Cardiac fibroblast (primary cell): ENCODE results near the gene MITF.

Experiments
- DNase-seq, 2 donors: peaks; one replicate each; pipeline versions ENCODE4 v3.0.0 to v3.0.0-alpha.2; 2010; ENCODE audit warnings: low read depth in 2 of 2
- H3K4me3 ChIP-seq, 2 donors: replicated peaks in 1 of 2; 1 replicate in 1 of 2; 2 replicates in 1 of 2; pipeline ENCODE4 v1.5.1; 2011; ENCODE audit warnings: low read depth in 2 of 2, low read length in 2 of 2, mild to moderate bottlenecking in 2 of 2, moderate library complexity in 1 of 2
- CTCF ChIP-seq: IDR thresholded peaks from one replicate; pipeline ENCODE4 v1.5.1; 2011; ENCODE audit warnings: low read depth, mild to moderate bottlenecking, low read length, inconsistent platforms

The MITF gene

GRCh38 chr3:69739204-69740102, at the start of gene MITF:
MITF (plus strand) TSS chr3:69739464; CDS start chr3:69739598, 134 bp downstream.
- TF ChIP-seq CTCF, result no peak

GRCh38 chr3:69691860-69692259, 47.4 kb upstream of the MITF start:
- TF ChIP-seq CTCF, result no peak
- no peak for DNase-seq
- H3K4me3 ChIP-seq, result no peak overlapping the region

More at GRCh38 chr3:69739204-69740102, at the start of gene MITF:
- H3K4me3 ChIP-seq, result peak within 1 kb of the TSS; percentile 73 to 83
- DNase-seq, result peak; percentile 89 to 90

GRCh38 chr3:69692761-69693160, 46.5 kb upstream of the MITF start:
- no peak for DNase-seq
- no peak overlapping the region for H3K4me3 ChIP-seq

GRCh38 chr3:69695443-69695842, 43.8 kb upstream of the MITF start:
- no peak for TF ChIP-seq CTCF
- H3K4me3 ChIP-seq, result no peak overlapping the region
- no peak for DNase-seq

More at GRCh38 chr3:69692761-69693160, 46.5 kb upstream of the MITF start:
- TF ChIP-seq CTCF, result no peak

- no peak overlapping the region for H3K4me3 ChIP-seq
- DNase-seq, result no peak
Measured at GRCh38 chr3:69695933-69696332, 43.3 kb upstream of the MITF start.

GRCh38 chr3:69696367-69696766, 42.9 kb upstream of the MITF start:
- no peak overlapping the region for H3K4me3 ChIP-seq
- DNase-seq, result no peak
- TF ChIP-seq CTCF, result no peak

More at GRCh38 chr3:69695933-69696332, 43.3 kb upstream of the MITF start:
- TF ChIP-seq CTCF, result no peak

GRCh38 chr3:69697381-69697780, 41.9 kb upstream of the MITF start:
- DNase-seq, result no peak
- no peak for TF ChIP-seq CTCF
- no peak overlapping the region for H3K4me3 ChIP-seq
